DMS79 (cell line): Measurements from ENCODE around the gene CCNY.

Experiments used
- DNase-seq: peaks from one replicate; lab custom pipeline; 2025; lab: John Stamatoyannopoulos, UW

CCNY gene

GRCh38 chr10:35486297-35486990, 150.1 kb downstream of the CCNY start:
- DNase-seq, result no peak

GRCh38 chr10:35487336-35488034, 151.2 kb downstream of the CCNY start:
- no peak for DNase-seq

GRCh38 chr10:35488228-35488627, 151.9 kb downstream of the CCNY start:
- DNase-seq, result no peak

GRCh38 chr10:35492386-35493195, 156.3 kb downstream of the CCNY start:
- no peak for DNase-seq

GRCh38 chr10:35493196-35494118, 157.1 kb downstream of the CCNY start:
- no peak for DNase-seq

GRCh38 chr10:35495521-35496119, 159.3 kb downstream of the CCNY start:
- DNase-seq, result no peak

- no peak for DNase-seq
Measured at GRCh38 chr10:35497909-35498308, 161.6 kb downstream of the CCNY start.

GRCh38 chr10:35498693-35499092, 162.4 kb downstream of the CCNY start:
- no peak for DNase-seq

GRCh38 chr10:35501923-35502322, 165.6 kb downstream of the CCNY start:
- DNase-seq, result no peak

- no peak for DNase-seq
Measured at GRCh38 chr10:35502692-35503091, 166.4 kb downstream of the CCNY start.

- no peak for DNase-seq
Measured at GRCh38 chr10:35503578-35503977, 167.3 kb downstream of the CCNY start.

- no peak for DNase-seq
Measured at GRCh38 chr10:35504132-35504531, 167.8 kb downstream of the CCNY start.

- no peak for DNase-seq
Measured at GRCh38 chr10:35505241-35505873, 169.0 kb downstream of the CCNY start.

GRCh38 chr10:35506741-35507140, 170.4 kb downstream of the CCNY start:
- DNase-seq, result no peak

GRCh38 chr10:35507519-35508109, 171.3 kb downstream of the CCNY start:
- DNase-seq, result no peak

GRCh38 chr10:35508647-35509046, 172.3 kb downstream of the CCNY start:
- DNase-seq, result no peak

- no peak for DNase-seq
Measured at GRCh38 chr10:35510891-35511290, 174.6 kb downstream of the CCNY start.

- DNase-seq, result no peak
Measured at GRCh38 chr10:35511647-35512046, 175.3 kb downstream of the CCNY start.

GRCh38 chr10:35516102-35516670, 179.9 kb downstream of the CCNY start:
- DNase-seq, result no peak
